HG02938 (cell line): ENCODE results near the gene KMT5C.

ENCODE experiments used
- ATAC-seq: cut with Tn5 transposase; IDR thresholded peaks from one replicate; pipeline ENCODE4 v1.9.1; 2021; ENCODE audit warnings: mild to moderate bottlenecking, moderate library complexity; ENCODE audit not compliant: unreplicated experiment

KMT5C gene

DNA sequence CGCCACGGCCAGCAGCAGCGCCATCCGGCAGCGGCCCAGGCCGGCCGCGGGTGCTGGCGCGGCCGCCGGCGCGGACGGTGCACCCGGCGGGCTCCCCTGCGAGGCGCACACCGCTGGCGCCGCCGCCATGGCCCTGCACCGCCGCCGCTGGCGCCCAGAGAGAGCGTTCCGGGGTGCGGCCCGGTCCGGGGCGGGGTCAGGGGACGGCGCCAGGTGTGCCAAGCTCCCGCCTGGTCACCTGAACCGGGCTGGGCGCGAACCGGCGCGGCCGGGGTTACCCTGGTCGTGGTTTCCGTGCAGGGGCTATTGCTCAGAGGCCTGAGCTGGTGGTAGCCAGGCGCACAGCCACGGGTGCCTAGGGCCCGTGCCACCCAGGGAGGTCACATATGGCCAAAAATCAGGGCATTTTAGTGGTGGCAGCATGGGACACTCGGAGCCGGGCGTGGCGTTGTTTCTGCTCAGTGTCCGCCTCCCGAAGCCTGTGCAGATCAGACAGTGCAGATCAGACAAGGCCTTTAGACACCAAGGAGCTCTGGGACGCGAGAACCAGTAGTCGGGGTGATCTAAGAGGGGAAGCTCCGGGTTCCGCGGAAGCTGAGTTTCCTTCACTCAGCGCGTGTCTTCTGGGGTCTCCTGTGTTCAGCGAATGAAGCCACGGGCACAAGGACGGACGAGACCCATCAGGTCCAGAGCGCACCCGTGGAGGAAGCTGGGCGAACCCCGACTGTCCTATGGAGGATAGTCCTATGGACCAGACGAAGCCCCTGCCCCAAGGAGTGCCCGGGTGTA is 44.6 kb downstream of the KMT5C start, which contains the start of gene TMEM238:
TMEM238 (minus strand) TSS at position 162 of the 789 bp plus-strand sequence; CDS start at position 129, 33 bp downstream.
- no peak for ATAC-seq

DNA sequence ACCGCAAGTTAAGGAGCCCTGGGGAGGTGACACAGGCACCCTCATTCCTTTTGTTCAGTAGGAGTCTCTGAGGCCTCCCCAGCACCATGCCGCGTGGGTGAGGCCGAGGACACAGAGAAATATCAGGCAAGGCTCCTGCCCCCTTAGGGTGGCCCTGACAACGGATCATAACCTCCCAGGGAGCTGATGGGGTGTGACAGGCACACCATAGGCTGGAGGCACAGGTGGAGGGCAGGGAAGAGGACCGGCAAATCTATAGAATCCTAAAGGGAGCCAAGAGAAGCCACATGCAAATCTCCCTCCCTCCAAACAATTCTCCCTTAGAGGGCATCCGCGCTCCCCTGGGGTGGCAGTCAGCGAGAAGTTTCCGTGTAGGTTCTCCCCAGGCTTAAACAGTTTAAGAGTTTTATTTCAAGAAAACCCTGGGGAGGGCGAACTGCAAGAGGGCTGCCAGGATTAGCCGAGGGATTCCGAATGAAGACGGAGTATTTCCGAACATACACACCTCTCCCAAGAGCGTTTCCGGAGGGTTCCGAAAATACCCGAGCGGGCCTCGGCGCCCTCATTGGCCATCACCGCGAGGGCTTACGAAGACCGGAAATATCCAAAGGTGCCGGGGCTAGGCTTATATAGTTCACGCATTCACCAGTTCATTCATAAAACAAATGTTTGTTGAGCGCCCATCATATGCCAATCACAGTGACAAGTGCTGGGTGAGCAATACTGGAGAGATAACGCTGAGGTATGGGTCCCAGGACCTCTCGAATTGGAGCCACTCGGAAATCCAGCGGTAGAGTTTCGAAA is 45.4 kb downstream of the KMT5C start:
- peak; percentile 58 for ATAC-seq

DNA sequence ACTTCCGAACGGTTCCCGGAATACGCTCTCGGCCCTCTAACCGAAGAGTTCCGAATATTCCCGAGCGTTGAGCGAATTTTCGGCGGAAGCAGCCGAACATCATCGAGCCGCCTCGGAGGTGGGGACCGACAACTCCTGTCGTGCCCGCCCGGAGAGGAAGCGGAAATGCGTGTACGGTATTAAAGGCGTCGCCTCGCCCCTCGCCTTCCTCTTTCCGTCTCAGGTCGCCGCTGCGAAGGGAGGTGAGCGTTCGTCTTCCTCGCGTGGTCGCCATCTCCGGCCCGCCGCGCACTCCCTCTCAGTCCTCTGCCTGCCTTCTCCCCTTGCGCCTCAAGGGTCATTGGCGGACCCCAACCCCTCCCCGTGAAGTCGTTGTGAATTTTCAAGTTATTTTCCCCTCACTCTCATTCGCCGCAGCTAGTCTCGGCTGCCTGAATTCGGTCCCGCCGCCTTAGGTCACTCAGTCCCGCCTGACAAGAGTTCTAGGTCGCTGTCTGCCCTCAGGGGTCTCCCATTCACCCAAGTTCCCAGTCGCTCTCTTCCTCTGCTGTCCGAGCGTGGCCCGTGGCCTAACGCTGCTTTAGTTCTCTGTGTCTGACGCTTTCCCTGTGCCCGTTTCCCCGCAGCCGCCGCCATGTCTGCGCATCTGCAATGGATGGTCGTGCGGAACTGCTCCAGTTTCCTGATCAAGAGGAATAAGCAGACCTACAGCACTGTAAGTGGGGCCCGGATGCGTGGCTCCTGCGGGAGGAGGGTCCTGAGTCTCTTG is 46.2 kb downstream of the KMT5C start, which contains the start of gene RPL28:
RPL28 (plus strand) TSS at position 209 of the 769 bp plus-strand sequence; CDS start at position 635, 426 bp downstream.
- peak; percentile 74 for ATAC-seq

DNA sequence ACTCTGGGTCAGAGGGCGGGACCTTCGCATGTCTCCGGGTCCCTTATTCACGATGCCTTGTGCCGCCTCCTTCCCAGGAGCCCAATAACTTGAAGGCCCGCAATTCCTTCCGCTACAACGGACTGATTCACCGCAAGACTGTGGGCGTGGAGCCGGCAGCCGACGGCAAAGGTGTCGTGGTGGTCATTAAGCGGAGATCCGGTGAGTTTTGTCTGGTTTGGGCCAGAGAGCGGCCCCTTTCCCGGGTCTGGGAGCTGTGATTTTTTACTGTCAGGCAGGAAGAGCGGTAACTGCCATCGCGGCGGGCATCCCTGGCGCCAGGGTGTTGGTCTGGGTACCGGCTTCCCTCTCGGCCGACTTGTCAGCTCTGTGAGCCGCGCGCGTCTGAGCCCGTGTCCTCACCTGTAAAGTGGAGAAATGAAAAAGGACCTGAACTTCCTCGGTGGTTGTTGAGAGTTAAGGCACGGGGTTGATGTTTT is 46.9 kb downstream of the KMT5C start:
- ATAC-seq, result no peak

DNA sequence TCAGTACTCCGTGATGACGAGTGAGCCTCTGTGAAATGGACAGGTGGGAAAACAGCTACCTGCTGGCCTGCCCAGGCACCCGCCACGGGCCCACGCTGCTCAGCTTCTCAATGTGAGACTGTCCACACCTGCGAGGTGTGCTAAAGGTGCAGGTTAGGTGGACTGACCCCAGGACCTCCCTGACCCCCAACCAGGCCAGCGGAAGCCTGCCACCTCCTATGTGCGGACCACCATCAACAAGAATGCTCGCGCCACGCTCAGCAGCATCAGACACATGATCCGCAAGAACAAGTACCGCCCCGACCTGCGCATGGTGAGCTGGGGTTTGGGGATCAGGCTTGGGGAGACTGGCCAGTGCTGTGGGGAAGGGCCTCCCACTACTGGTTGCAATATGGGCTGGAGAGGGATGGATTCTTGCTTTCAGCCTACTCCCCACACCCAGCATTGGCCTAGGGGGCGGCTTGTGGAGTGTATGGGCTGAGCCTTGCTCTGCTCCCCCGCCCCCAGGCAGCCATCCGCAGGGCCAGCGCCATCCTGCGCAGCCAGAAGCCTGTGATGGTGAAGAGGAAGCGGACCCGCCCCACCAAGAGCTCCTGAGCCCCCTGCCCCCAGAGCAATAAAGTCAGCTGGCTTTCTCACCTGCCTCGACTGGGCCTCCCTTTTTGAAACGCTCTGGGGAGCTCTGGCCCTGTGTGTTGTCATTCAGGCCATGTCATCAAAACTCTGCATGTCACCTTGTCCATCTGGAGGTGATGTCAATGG is 48.2 kb downstream of the KMT5C start:
- no peak for ATAC-seq

DNA sequence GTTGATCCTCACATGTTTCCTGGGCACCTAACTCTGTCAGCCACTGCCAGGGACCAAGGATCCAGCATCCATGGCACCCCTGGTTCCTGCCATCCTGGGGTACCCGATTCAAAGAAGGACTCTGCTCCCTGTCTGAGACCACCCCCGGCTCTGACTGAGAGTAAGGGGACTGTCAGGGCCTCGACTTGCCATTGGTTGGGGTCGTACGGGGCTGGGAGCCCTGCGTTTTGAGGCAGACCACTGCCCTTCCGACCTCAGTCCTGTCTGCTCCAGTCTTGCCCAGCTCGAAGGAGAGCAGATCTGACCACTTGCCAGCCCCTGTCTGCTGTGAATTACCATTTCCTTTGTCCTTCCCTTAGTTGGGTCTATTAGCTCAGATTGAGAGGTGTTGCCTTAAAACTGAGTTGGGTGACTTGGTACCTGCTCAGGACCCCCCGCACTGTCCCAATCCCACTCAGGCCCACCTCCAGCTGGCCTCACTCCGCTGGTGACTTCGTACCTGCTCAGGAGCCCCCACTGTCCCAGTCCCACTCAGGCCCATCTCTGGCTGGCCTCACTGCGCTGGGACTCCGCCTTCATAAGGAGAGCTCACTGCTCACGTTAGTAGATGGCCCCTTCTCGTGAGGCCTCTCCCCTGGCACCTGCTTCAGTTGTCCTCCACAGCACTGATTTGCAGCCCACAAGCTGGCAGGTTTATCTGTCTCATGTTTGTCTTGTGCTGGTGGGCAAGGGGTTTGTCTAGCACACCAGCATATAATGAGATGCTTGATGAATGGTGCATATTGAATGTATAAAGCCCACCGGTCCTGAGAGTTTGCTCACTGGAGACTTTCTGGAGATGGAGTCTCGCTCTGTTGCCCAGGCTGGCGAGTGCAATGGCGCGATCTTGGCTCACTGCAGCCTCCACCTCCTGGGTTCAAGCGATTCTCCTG is 50.0 kb downstream of the KMT5C start:
- ATAC-seq, result no peak

DNA sequence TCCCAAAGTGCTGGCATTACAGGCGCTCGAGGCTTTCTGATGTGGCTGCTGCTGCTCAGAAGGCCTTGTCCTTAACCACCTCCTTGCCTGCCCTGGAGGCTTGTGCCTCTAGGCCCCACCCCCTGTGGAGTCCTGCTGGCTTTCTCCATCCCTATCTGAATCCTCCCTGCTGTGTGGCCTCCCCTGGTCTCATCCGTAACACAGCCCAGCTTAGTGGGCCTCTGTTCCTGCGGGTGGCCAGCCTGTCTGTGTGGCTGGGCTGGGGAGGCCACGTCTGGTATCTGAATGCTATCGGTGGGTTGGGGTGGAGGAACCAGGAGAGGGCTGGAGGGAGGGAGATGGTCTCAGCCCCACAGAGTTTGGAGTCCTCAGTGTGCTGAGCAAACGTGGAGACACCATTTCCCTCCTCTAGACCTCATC is 50.8 kb downstream of the KMT5C start:
- no peak for ATAC-seq

DNA sequence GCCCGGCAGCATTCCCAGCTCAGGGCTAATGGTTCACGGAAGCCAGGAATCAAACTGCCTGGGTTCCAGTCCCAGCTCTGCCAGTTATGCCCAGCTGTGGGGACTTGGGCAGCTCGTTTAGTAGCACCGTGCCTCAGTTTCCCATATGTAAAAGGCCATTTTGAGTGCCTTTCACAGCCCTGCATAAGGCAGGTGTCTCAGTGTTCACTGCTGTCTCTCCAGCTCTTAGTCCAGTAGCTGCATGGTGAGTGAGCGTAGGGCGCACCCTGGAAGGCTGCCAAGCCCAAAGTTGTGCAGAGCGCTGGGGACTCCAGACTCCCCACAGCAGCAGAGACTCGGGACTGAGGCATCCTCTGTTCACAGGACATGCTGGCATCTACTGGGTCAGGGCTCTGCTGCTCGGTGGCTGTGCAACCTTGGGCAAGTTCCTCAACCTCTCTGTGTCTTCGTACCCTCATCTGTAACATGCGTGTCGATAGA is 51.6 kb downstream of the KMT5C start:
- no peak for ATAC-seq

DNA sequence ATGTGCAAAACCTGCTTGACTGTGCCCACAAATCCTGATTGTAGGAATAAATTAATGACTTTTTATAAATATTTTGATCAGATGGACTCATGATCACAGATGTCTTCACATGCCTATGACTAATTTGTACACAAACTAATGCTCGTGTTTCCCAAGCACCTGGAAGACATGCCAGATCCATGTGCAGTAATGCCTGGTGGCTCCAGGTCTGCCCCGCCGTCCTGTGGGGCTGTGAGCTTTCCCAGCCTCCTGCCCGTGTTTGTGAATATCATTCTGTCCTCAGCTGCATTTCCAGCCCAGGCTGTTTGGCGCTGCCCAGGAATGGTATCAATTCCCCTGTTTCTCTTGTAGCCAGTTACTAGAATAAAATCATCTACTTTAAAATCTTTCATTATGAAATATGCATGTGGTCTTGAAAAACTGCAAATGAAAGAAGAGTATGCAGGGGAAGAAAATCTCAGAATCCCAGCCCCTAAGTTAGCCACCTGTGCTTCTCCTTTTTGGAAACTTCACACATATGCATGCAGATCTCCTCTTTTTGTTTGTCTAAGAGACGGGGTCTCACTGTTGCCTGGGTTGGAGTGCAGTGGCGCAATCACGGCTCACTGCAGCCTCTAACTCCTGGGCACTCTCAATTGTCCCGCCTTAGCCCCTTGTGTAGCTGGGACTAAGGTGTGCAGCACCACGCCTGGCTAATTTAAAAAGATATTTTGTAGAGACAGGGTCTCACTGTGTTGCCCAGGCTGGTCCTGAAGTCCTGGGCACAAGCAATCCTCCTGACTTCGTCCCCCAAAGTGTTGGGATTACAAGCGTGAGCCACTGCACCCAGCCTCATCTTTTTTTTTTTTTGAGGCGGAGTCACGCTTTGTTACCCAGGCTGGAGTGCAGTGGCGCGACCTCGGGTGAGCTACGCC is 52.3 kb downstream of the KMT5C start:
- ATAC-seq, result no peak

DNA sequence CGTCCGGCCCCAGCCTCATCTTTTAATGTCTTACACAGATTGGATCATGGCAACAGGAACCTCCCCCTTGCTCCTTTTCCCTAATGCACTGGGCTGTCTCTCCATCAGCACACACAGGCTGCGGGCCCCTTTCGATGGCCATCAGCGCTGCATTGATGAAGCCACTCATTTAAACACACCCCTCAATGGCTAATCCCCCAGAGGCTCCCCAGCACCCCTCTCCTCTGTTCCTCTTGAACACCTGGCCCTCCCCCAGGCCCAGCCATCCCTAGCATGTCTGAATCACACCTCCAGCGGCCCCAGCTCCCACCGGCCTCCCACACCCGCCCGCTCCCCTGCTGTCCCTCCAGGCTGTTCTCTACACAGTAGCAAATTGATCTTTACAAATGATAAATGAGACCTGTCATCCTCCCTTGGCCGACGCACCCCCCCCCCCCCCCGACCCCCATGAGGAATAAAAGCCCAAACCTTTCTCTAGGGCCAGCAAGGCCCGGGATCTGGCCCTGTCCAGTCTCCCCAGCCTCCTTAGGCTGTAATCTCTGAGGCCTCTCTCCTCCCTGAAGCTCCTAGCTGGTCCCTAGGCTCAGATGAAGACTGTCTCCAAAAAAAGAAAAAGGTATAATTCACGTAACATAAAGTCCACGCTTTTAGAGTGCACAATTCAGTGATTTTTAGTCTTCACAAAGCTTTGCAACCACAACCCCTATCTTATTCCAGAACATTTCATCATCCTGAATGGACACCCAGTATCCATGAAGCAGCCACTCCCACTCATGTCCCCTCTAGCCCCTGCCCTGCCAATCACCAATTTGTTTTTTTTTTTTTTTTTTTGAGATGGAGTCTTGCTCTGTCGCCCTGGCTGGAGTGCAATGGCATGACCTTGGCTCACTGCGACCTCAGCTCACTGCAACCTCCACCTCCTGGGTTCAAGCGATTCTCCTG is 53.4 kb downstream of the KMT5C start:
- no peak for ATAC-seq
